Measurements from ENCODE around the gene PNMA6E.

GRCh38 chrX:153349952-153350351 is 51.2 kb downstream of the PNMA6E start:
- TF ChIP-seq CTCF (IDR thresholded peaks at IDR 0.05) (no peak), POLR2A (IDR thresholded peaks at IDR 0.05) (no peak)
